Stomach smooth muscle (tissue), 2 donors: ENCODE data around the gene TRAM1L1.

Source experiments
- H3K27ac ChIP-seq: one replicate; pipeline ENCODE4 v1.7.0; 2013; ENCODE audit warnings: mild to moderate bottlenecking, low read length, inconsistent platforms
- H3K27me3 ChIP-seq, 2 donors: one replicate each; pipeline ENCODE4 v1.7.0; 2013; ENCODE audit warnings: low read length in 2 of 2; ENCODE audit not compliant: insufficient read depth in 2 of 2, control insufficient read depth in 1 of 2
- H3K36me3 ChIP-seq, 2 donors: one replicate each; pipeline ENCODE4 v1.7.0; 2013; ENCODE audit warnings: low read length in 2 of 2; ENCODE audit not compliant: control insufficient read depth in 2 of 2, insufficient read depth in 2 of 2
- H3K4me1 ChIP-seq: one replicate; pipeline ENCODE4 v1.7.0; 2013; ENCODE audit warnings: low read length; ENCODE audit not compliant: control insufficient read depth, insufficient read depth
- H3K4me3 ChIP-seq, 2 donors: one replicate each; pipeline ENCODE4 v1.7.0; 2013; ENCODE audit warnings: low read length in 2 of 2
- H3K9ac ChIP-seq, 2 donors: one replicate each; pipeline ENCODE4 v1.7.0; 2013; ENCODE audit warnings: low read length in 2 of 2, mild to moderate bottlenecking in 1 of 2
- H3K9me3 ChIP-seq, 2 donors: one replicate each; pipeline ENCODE4 v1.7.0; 2013; ENCODE audit warnings: low read length in 2 of 2; ENCODE audit not compliant: control insufficient read depth in 2 of 2
- donor health status: healthy.
- donor health status: Pancreatic carcinoma.

Gene TRAM1L1

GRCh38 chr4:117084866-117085701 lies at the start of gene TRAM1L1:
TSS of gene TRAM1L1 (minus strand) at chr4:117085576. CDS start at chr4:117085393, 183 bp downstream.
- peak within 1 kb of the TSS; percentile 75 to 81 for H3K4me3 ChIP-seq
- peak within 1 kb of the TSS; percentile 60 to 68 for H3K9ac ChIP-seq
- H3K27me3 ChIP-seq, result no peaks in the 10 kb centered on the region
- no peaks in the 10 kb centered on the region for H3K9me3 ChIP-seq
- no peaks in the 10 kb centered on the region for H3K36me3 ChIP-seq
- H3K27ac ChIP-seq, result peak within 1 kb of the TSS; percentile 7
- no peaks in the 10 kb centered on the region for H3K4me1 ChIP-seq

- Histone ChIP-seq H3K9me3 (no peaks in the 10 kb centered on the region), H3K4me1 (no peaks in the 10 kb centered on the region), H3K27me3 (no peaks in the 10 kb centered on the region), H3K36me3 (no peaks in the 10 kb centered on the region), H3K9ac (no peak overlapping the region), H3K4me3 (peak overlapping the region in 1 of 2 donors; percentile 9), H3K27ac (no peak overlapping the region)
Observed at GRCh38 chr4:117134386-117134785, 49.0 kb upstream of the TRAM1L1 start.

- H3K9me3 ChIP-seq, result no peaks in the 10 kb centered on the region
- H3K9ac ChIP-seq, result no peak overlapping the region
- H3K4me1 ChIP-seq, result no peaks in the 10 kb centered on the region
- no peaks in the 10 kb centered on the region for H3K27me3 ChIP-seq
- H3K36me3 ChIP-seq, result no peaks in the 10 kb centered on the region
- H3K4me3 ChIP-seq, result no peak overlapping the region
- no peak overlapping the region for H3K27ac ChIP-seq
Observed at GRCh38 chr4:117096886-117097285, 11.5 kb upstream of the TRAM1L1 start.

GRCh38 chr4:117096462-117096861 lies 11.1 kb upstream of the TRAM1L1 start:
- Histone ChIP-seq H3K36me3 (no peaks in the 10 kb centered on the region), H3K4me1 (no peaks in the 10 kb centered on the region), H3K4me3 (no peak overlapping the region), H3K27me3 (no peaks in the 10 kb centered on the region), H3K9me3 (no peaks in the 10 kb centered on the region), H3K9ac (no peak overlapping the region), H3K27ac (no peak overlapping the region)

- no peak overlapping the region for H3K9ac ChIP-seq
- H3K4me3 ChIP-seq, result no peak overlapping the region
- no peaks in the 10 kb centered on the region for H3K36me3 ChIP-seq
- no peaks in the 10 kb centered on the region for H3K27me3 ChIP-seq
- H3K4me1 ChIP-seq, result no peaks in the 10 kb centered on the region
- H3K27ac ChIP-seq, result no peak overlapping the region
- H3K9me3 ChIP-seq, result no peaks in the 10 kb centered on the region
Observed at GRCh38 chr4:117093571-117093970, 8.2 kb upstream of the TRAM1L1 start.

- Histone ChIP-seq H3K27me3 (no peaks in the 10 kb centered on the region), H3K36me3 (no peaks in the 10 kb centered on the region), H3K27ac (no peak overlapping the region), H3K4me3 (no peak overlapping the region), H3K9me3 (no peaks in the 10 kb centered on the region), H3K4me1 (no peaks in the 10 kb centered on the region), H3K9ac (no peak overlapping the region)
Observed at GRCh38 chr4:117077760-117078159, 7.6 kb downstream of the TRAM1L1 start.

GRCh38 chr4:117068120-117068519 lies 17.3 kb downstream of the TRAM1L1 start:
- no peak overlapping the region for H3K27ac ChIP-seq
- no peak overlapping the region for H3K9ac ChIP-seq
- H3K27me3 ChIP-seq, result no peaks in the 10 kb centered on the region
- H3K4me3 ChIP-seq, result no peak overlapping the region
- H3K36me3 ChIP-seq, result no peaks in the 10 kb centered on the region
- no peaks in the 10 kb centered on the region for H3K9me3 ChIP-seq
- H3K4me1 ChIP-seq, result no peaks in the 10 kb centered on the region

GRCh38 chr4:117063961-117064696 lies 21.2 kb downstream of the TRAM1L1 start:
- no peaks in the 10 kb centered on the region for H3K4me1 ChIP-seq
- H3K27me3 ChIP-seq, result no peaks in the 10 kb centered on the region
- H3K9me3 ChIP-seq, result no peaks in the 10 kb centered on the region
- H3K9ac ChIP-seq, result no peak overlapping the region
- H3K36me3 ChIP-seq, result no peaks in the 10 kb centered on the region
- no peak overlapping the region for H3K27ac ChIP-seq
- no peak overlapping the region for H3K4me3 ChIP-seq

GRCh38 chr4:117042962-117043361 lies 42.4 kb downstream of the TRAM1L1 start:
- Histone ChIP-seq H3K9ac (no peak overlapping the region), H3K9me3 (no peaks in the 10 kb centered on the region), H3K36me3 (no peaks in the 10 kb centered on the region), H3K27me3 (no peaks in the 10 kb centered on the region), H3K4me3 (no peak overlapping the region), H3K27ac (no peak overlapping the region), H3K4me1 (no peaks in the 10 kb centered on the region)
